ENCODE data around the gene MGLL. TPM values are rescaled to one million over a fixed set of nuclear protein-coding genes. Genes with fewer than 3 reads are reported as not detected.

Gene MGLL
- total and polyA plus RNA-seq, 10 donors: 11.0 to 134 (median 80.7) TPM

- WGBS, 5 donors: 71 to 92% (median 78%) methylated on average over 3 to 4 of the region's 4 CpGs
- no peak overlapping the region for H3K4me3 ChIP-seq
- TF ChIP-seq POLR2A (IDR thresholded peaks at IDR 0.05) (no peak), POLR2AphosphoS5 (IDR thresholded peaks at IDR 0.05) (no peak), CTCF (IDR thresholded peaks at IDR 0.05 in 8 of 11, conservative IDR thresholded peaks at IDR 0.05 in 3 of 11) (no peak)
These were observed 132.2 kb downstream of the MGLL start for GRCh38 chr3:127690106-127690505.

DNA sequence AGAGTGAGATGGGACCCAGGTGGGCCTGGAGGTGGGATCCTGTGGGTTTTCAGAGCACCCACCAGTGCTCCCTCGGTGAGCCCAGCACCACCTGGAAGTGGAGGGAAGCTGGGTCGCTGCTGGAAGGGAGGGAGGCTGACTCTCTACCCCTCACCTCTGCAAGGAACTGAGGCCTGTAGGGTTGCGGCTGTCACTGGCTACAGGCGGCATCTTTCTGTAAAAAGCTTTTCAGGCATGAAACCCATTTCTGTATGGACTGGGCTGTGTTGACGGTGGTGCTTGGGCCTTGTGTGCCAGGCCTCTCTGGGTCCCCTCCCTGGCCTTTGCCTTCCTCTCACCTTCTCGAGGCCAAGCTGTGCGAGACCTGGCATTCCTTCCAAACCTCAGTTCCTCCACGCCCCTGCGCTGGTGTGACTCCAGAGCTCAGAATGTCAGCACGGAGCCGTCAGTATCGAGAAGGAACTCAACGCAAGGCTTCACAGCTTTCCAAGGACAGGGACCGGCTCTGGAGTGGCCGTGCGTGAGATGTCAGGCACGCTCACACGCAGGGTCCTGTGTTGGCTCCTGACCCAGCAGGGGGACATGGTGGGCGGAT, 133.0 kb downstream of the MGLL start:
- Histone ChIP-seq H3K4me1 (peaks cover 0 to 18% (median 5%) of the 10 kb centered on the region in 6 donors), H3K9me3 (no peaks in the 10 kb centered on the region), H3K27ac (no peak overlapping the region), H3K36me3 (peaks cover 0 to 53% (median 7%) of the 10 kb centered on the region in 6 donors), H3K27me3 (replicated peaks in 1 of 7) (no peaks in the 10 kb centered on the region), H3K4me3 (no peak overlapping the region)
- peak; percentile 64 for DNase-seq
- TF ChIP-seq POLR2AphosphoS5 (IDR thresholded peaks at IDR 0.05) (peak in 1 of 3 donors; percentile 11), POLR2A (IDR thresholded peaks at IDR 0.05) (no peak)
- WGBS, 5 donors: 90 to 96% (median 92%) methylated on average over 16 to 19 of the region's 19 CpGs
- intact Hi-C loops (cut with DNase I; ENCODE audit: low total_unique reads): no loop called here

More at GRCh38 chr3:127690106-127690505, 132.2 kb downstream of the MGLL start:
- peak; percentile 35 for DNase-seq
- H3K27ac ChIP-seq: peak overlapping the region in 1 of 8 donors; percentile 50
- intact Hi-C loops (cut with DNase I; ENCODE audit: low total_unique reads): loop anchor here (10.0 kb wide), 1 partner anchor 135 kb away; the partner anchor contains the start of gene MGLL
- H3K4me1 ChIP-seq: peaks cover 0 to 19% (median 2%) of the 10 kb centered on the region in 6 donors
- H3K36me3 ChIP-seq: peaks cover 0 to 61% (median 7%) of the 10 kb centered on the region in 6 donors
- H3K9me3 ChIP-seq: no peaks in the 10 kb centered on the region
- no peaks in the 10 kb centered on the region for H3K27me3 ChIP-seq (replicated peaks in 1 of 7)

DNA sequence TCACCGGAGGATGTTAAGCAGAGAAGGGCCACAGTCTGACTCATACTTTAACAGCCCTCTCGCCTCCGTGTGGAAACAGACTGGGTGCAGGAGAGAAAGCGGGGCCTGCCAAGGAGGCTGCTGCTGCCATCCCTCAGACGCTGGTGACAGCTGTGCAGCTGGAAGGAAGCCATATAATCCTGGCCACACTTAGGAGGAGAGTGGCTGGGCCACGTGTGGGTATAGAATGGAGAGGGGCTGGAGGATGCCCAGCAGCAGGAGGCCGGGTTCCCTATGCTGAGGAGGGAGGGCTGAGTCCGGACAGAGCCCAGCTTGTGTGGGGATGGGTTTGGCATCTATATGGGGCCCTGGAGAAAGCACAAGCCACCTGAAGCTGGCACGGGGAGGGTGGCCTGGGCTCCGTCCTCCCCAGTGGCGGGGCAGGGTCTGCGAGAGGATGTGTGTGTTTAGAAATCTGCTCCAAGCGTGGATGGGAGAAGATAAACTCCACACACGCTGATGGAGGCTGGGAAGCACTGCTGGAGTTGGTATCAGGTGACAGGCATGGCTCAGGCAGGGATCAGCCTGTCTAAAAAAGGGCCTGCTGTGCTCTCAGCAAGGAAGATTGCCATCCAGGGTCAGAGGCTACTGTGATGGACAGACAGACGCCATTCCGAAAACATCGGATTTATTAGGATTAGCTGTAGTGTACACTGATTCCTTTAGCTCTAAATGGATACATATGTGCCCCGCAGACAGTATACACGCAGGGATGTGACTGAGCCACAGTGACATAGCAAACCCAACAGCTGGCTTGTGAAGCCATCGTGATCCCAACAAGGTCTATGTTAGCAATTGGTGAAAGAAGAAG, 133.7 kb downstream of the MGLL start:
- intact Hi-C loops (cut with DNase I; ENCODE audit: low total_unique reads): no loop called here
- peaks cover 0 to 24% (median 8%) of the 10 kb centered on the region in 6 donors for H3K4me1 ChIP-seq
- no peaks in the 10 kb centered on the region for H3K9me3 ChIP-seq
- H3K27ac ChIP-seq: no peak overlapping the region
- no peak for TF ChIP-seq POLR2A (IDR thresholded peaks at IDR 0.05)
- no peak for TF ChIP-seq POLR2AphosphoS5 (IDR thresholded peaks at IDR 0.05)
- TF ChIP-seq CTCF (IDR thresholded peaks at IDR 0.05 in 8 of 11, conservative IDR thresholded peaks at IDR 0.05 in 3 of 11): no peak
- H3K36me3 ChIP-seq: peaks cover 0 to 49% (median 6%) of the 10 kb centered on the region in 6 donors
- H3K4me3 ChIP-seq: no peak overlapping the region
- 85 to 90% (median 86%) methylated on average over 19 to 20 of the region's 20 CpGs for WGBS, 5 donors
- peak; percentile 55 for DNase-seq
- no peaks in the 10 kb centered on the region for H3K27me3 ChIP-seq (replicated peaks in 1 of 7)

GRCh38 chr3:127688022-127688415, 134.3 kb downstream of the MGLL start:
- no peak overlapping the region for H3K27ac ChIP-seq
- intact Hi-C loops (cut with DNase I; ENCODE audit: low total_unique reads): no loop called here
- TF ChIP-seq POLR2A (IDR thresholded peaks at IDR 0.05) (no peak), CTCF (IDR thresholded peaks at IDR 0.05 in 8 of 11, conservative IDR thresholded peaks at IDR 0.05 in 3 of 11) (no peak), POLR2AphosphoS5 (IDR thresholded peaks at IDR 0.05) (peak in 1 of 3 donors; percentile 21)
- no peaks in the 10 kb centered on the region for H3K27me3 ChIP-seq (replicated peaks in 1 of 7)
- H3K9me3 ChIP-seq: no peaks in the 10 kb centered on the region
- DNase-seq: no peak
- 64 to 88% (median 83%) methylated on average over 2 of the region's 2 CpGs for WGBS, 5 donors
- peaks cover 0 to 42% (median 5%) of the 10 kb centered on the region in 6 donors for H3K36me3 ChIP-seq
- peaks cover 0 to 31% (median 10%) of the 10 kb centered on the region in 6 donors for H3K4me1 ChIP-seq
- H3K4me3 ChIP-seq: no peak overlapping the region
